G401 (cell line): ENCODE measurements around the gene SIRPB2. TPM values are rescaled to one million over a fixed set of nuclear protein-coding genes. Genes with fewer than 3 reads are reported as not detected.
"Not testable (repeated sequence)": the region's sequence is repeated elsewhere in the genome, so short reads cannot be mapped to it uniquely, and the experiment has no call there.

Experiments used
- DNase-seq: peaks from one replicate; pipeline ENCODE4 v3.0.0-alpha.2; 2015; ENCODE audit warnings: low spot score
- in situ Hi-C: cut with HindIII; loops from 2 replicates; pipeline ENCODE4 v1.10.0; 2016; ENCODE audit warnings: low sequenced_read_pairs, mixed read lengths
- total RNA-seq: library from RNA; depleted of rRNA; stranded (reverse); fragments of >200 nt; shearing (Covaris generic); gene quantifications from 2 replicates; pipeline ENCODE4 v1.2.3, GENCODE V29; 2014

SIRPB2 gene
- total RNA-seq, 1 experiment from 2014 or later, result not detected

GRCh38 chr20:1503564-1504227 lies 12.5 kb upstream of the SIRPB2 start:
- in situ Hi-C loops, result no loop called here
- DNase-seq, result peak; percentile 45

GRCh38 chr20:1500496-1500895 lies 9.3 kb upstream of the SIRPB2 start:
- in situ Hi-C loops, result no loop called here
- DNase-seq, result no peak

GRCh38 chr20:1499528-1500420 lies 8.6 kb upstream of the SIRPB2 start:
- no peak for DNase-seq
- in situ Hi-C loops, result no loop called here

GRCh38 chr20:1497371-1497770 lies 6.2 kb upstream of the SIRPB2 start:
- DNase-seq, in situ Hi-C loops: not testable (repeated sequence)

GRCh38 chr20:1496930-1497329 lies 5.7 kb upstream of the SIRPB2 start:
- DNase-seq, result no peak
- in situ Hi-C loops, result no loop called here

GRCh38 chr20:1494436-1494835 lies 3.2 kb upstream of the SIRPB2 start:
- in situ Hi-C loops, result no loop called here

GRCh38 chr20:1493536-1493935 lies 2.3 kb upstream of the SIRPB2 start:
- in situ Hi-C loops, result no loop called here
- DNase-seq, result no peak

More at GRCh38 chr20:1494436-1494835, 3.2 kb upstream of the SIRPB2 start:
- no peak for DNase-seq

GRCh38 chr20:1491860-1492642 lies 831 bp upstream of the SIRPB2 start:
- in situ Hi-C loops, result no loop called here
- no peak for DNase-seq

GRCh38 chr20:1490643-1491195 lies 501 bp downstream of the SIRPB2 start:
- no peak for DNase-seq
- in situ Hi-C loops, result no loop called here

- no peak for DNase-seq
- in situ Hi-C loops, result no loop called here
These were observed 1.3 kb downstream of the SIRPB2 start for GRCh38 chr20:1489764-1490436.

- in situ Hi-C loops, result no loop called here
- DNase-seq, result no peak
These were observed 1.9 kb downstream of the SIRPB2 start for GRCh38 chr20:1489325-1489724.

GRCh38 chr20:1486566-1486965 lies 4.7 kb downstream of the SIRPB2 start:
- in situ Hi-C loops, result no loop called here
- DNase-seq, result no peak

- DNase-seq, result no peak
- in situ Hi-C loops, result no loop called here
These were observed 6.6 kb downstream of the SIRPB2 start for GRCh38 chr20:1484438-1485116.

GRCh38 chr20:1479831-1480595 lies 11.2 kb downstream of the SIRPB2 start:
- DNase-seq, result no peak
- in situ Hi-C loops, result no loop called here

- in situ Hi-C loops, result no loop called here
- DNase-seq, result no peak
These were observed 12.7 kb downstream of the SIRPB2 start for GRCh38 chr20:1478566-1478965.

GRCh38 chr20:1477896-1478490 lies 13.2 kb downstream of the SIRPB2 start:
- in situ Hi-C loops, result no loop called here
- DNase-seq, result no peak

GRCh38 chr20:1474817-1475603 lies 16.2 kb downstream of the SIRPB2 start:
- in situ Hi-C loops, result no loop called here

More at GRCh38 chr20:1474817-1475603, 16.2 kb downstream of the SIRPB2 start:
- DNase-seq, result no peak
